Anterior cingulate cortex (tissue), 58 donors: ENCODE data around the gene SEMA3B.
"Not testable (repeated sequence)": the region's sequence is repeated elsewhere in the genome, so short reads cannot be mapped to it uniquely, and the experiment has no call there.

Experiments
- DNase-seq, 58 donors: peaks; one replicate each; lab custom pipeline; 2025; lab: John Stamatoyannopoulos, UW

The SEMA3B gene

GRCh38 chr3:50302095-50303012 lies 33.4 kb downstream of the SEMA3B start:
- DNase-seq = no peak

- DNase-seq = no peak
Observed at GRCh38 chr3:50303013-50303815, 34.3 kb downstream of the SEMA3B start, which contains the start of gene HYAL1. TSS of gene HYAL1 (minus strand) at chr3:50303574. CDS start at chr3:50302956, 618 bp downstream.

GRCh38 chr3:50304601-50305000 lies 35.7 kb downstream of the SEMA3B start:
- DNase-seq = no peak

DNA sequence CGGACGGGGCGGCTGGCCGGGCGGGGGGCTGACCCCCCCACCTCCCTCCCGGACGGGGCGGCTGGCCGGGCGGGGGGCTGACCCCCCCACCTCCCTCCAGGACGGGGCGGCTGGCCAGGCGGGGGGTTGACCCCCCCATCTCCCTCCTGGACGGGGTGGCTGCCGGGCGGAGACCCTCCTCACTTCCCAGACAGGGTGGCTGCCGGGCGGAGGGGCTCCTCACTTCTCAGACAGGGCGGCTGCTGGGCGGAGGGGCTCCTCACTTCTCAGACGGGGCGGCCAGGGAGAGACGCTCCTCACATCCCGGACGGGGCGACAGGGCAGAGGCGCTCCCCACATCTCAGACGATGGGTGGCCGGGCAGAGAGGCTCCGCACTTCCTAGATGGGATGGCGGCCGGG lies 43.1 kb downstream of the SEMA3B start:
- not testable (repeated sequence) for DNase-seq

- no peak for DNase-seq
Observed at GRCh38 chr3:50314342-50314741, 45.4 kb downstream of the SEMA3B start.

DNA sequence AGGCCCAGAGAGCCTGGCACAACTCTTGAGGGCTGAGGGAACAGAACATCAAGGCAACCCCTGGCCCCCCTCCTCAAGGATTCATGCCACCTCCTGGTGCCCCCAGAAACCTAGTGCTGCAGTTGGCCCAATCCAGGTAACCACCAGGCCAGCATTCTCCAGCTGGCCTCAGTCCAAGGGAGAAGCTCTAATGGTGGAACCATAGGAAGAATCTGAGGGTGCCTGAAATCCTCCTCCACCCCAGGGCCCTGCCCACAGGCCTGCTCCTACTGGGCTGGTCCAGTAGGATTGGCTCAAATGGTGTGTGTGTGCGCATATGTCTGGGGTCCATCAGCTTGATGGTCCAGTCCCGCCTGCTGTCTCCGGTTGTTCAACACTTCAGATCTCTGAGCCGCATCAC lies 45.9 kb downstream of the SEMA3B start:
- DNase-seq = no peak

DNA sequence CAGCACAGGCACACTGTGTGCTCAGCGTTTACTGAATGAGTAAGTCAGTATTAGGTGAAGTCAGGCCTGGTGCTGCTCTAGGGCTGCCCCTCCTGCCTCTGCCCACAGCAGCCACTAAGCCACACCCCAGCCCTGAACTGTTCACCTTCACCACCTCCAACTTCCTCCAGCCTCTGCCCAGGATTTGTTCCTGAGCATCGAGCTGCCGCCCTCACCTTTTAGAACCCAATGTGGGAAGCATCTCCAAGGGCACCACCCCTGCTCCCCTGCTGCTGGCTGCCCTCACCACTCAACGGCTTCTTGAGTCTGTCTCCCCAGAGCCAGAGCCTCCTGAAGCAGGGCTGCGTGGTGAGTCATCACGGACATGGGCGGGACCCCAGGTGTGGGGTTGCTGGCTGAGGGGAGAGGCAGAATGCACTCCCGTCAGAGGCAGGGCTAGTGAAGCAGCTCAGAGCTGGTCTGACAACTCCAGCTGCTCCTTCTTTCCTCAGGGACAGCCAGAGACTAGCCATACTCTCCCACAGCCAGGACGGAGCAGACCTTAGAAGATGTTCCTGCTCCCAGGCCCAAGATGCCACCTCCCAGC lies 47.8 kb downstream of the SEMA3B start:
- no peak for DNase-seq

GRCh38 chr3:50317300-50317699 lies 48.4 kb downstream of the SEMA3B start:
- DNase-seq = peak in 1 of 58 donors; percentile 25

DNA sequence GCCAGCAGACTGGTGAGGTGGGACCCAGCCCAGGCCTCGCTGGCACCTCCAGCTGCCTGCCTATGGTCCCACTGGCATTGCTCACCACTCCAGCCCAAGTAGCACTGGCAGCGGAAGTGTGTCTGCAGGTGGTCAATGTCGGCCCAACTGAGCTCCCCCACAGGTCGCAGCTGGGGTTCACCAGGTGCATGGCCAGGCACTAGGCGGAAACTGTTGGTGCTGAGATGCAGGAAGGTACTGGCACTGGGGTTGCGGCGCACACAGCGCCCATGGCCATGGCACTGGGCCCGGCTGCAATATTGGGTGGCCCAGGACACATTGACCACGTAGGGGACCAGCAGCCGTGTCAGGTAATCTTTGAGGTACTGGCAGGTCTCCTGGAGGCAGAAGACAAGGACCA lies 49.2 kb downstream of the SEMA3B start:
- no peak for DNase-seq

DNA sequence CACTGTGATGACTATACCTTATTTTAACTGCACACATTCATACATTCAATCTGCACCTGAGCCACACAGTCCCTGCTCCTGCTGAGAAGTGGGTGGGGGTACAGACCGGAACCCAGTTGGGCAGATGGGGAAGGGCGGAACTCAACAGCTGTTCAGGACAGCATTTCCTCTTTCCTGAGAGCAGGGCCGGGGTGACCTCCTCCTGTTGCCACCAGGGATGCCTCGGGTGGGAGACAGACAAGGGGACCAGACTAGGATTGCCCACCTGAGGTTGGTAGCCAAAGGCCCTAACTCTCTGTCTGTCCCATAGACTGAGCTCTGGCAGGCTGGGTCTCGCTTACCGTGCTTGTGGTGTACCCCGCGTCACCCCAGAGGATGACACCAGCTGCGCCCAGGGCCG lies 49.7 kb downstream of the SEMA3B start:
- DNase-seq = no peak

- no peak for DNase-seq
Observed at GRCh38 chr3:50319181-50319893, 50.4 kb downstream of the SEMA3B start.

- no peak for DNase-seq
Observed at GRCh38 chr3:50319894-50320625, 51.1 kb downstream of the SEMA3B start.

DNA sequence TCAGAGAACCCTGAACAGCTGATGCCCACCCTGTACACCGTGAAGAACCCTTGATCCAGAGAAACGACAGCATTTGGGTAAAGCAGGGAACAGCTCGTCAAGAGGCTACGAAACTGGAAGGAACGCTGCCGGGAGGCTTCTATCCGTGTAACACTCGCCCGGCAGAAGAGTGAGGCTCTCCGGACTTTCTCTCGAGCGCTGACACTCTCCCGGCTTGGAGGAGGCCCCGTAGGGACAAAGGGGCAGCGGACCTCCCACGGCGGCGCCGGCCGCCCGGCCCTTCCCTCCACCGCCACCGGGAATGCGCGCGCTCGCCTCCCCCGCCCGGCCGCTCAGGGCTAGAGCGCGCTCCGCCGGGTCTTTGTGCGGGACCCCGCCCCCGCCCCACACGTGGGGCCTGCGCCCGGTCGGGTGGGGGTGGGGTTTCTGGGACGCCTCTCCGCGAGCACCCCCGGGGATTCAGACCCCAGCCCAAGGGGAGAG lies 51.9 kb downstream of the SEMA3B start:
- DNase-seq = peak in 57 of 58 donors; percentile 43 to 96 (median 85)

- DNase-seq = peak; percentile 52 to 96 (median 89)
Observed at GRCh38 chr3:50321336-50322114, 52.6 kb downstream of the SEMA3B start.

GRCh38 chr3:50322115-50322385 lies 53.1 kb downstream of the SEMA3B start:
- no peak for DNase-seq

- DNase-seq = no peak
Observed at GRCh38 chr3:50322386-50323091, 53.6 kb downstream of the SEMA3B start, which contains the start of gene HYAL2. TSS of gene HYAL2 (minus strand) at chr3:50322745. CDS start at chr3:50320489, 2,256 bp downstream.

- DNase-seq = peak in 1 of 58 donors; percentile 9
Observed at GRCh38 chr3:50323092-50323600, 54.2 kb downstream of the SEMA3B start.
